ENCODE measurements around the gene EVI5.

GRCh38 chr1:92470216-92470615 is 314.7 kb downstream of the EVI5 start:
- TF ChIP-seq POLR2AphosphoS5 (IDR thresholded peaks at IDR 0.05) = no peak
- TF ChIP-seq, protein P1, sequence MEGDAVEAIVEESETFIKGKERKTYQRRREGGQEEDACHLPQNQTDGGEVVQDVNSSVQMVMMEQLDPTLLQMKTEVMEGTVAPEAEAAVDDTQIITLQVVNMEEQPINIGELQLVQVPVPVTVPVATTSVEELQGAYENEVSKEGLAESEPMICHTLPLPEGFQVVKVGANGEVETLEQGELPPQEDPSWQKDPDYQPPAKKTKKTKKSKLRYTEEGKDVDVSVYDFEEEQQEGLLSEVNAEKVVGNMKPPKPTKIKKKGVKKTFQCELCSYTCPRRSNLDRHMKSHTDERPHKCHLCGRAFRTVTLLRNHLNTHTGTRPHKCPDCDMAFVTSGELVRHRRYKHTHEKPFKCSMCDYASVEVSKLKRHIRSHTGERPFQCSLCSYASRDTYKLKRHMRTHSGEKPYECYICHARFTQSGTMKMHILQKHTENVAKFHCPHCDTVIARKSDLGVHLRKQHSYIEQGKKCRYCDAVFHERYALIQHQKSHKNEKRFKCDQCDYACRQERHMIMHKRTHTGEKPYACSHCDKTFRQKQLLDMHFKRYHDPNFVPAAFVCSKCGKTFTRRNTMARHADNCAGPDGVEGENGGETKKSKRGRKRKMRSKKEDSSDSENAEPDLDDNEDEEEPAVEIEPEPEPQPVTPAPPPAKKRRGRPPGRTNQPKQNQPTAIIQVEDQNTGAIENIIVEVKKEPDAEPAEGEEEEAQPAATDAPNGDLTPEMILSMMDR (IDR thresholded peaks at IDR 0.05) = no peak

Measured in gastroesophageal sphincter (tissue), 3 donors.